HepG2 (cell line): ENCODE data around the gene MATN1. TPM values are rescaled to one million over a fixed set of nuclear protein-coding genes. Genes with fewer than 3 reads are reported as not detected.
A peak's percentile ranks its signal among the peaks of the same experiment; 100 is the strongest.

ENCODE experiments used
- ATAC-seq: fragments of 200-7000 bp; cut with Tn5 transposase; 3 replicates; pipeline ENCODE4 v1.9.1; 2020; ENCODE audit warnings: mild to moderate bottlenecking, moderate library complexity
- BruUV-seq: library from RNA; stranded (reverse); fragments of 400-500 nt; replicated peaks from 2 replicates; lab custom pipeline; 2021; lab: Mats Ljungman, UMichigan
- CTCF ChIA-PET: fragments of 300-600 bp; formaldehyde crosslinking; extraction: SDS; loops from one replicate; lab custom pipeline; 2021; ENCODE audit warnings: low total read pairs, inconsistent platforms, low intra/inter-chr PET ratio; lab: Yijun Ruan, JAX
- POLR2A ChIA-PET: fragments of 350-600 bp; sonication (Branson Sonifier 250); formaldehyde crosslinking; loops from one replicate; lab custom pipeline; 2020; ENCODE audit warnings: antibody characterized with exemption, inconsistent platforms; lab: Yijun Ruan, JAX
- DNase-seq: peaks from one replicate; pipeline ENCODE4 v3.0.0-alpha.2; 2015; ENCODE audit warnings: low spot score
- FAIRE-seq: peaks from 3 replicates; lab custom pipeline; 2011; peaks lifted over from hg19 to GRCh38; lab: Jason Lieb, UNC
- H2AFZ ChIP-seq: one replicate; pipeline ENCODE4 v1.6.1; 2011; ENCODE audit warnings: low read length, inconsistent platforms
- H3K27ac ChIP-seq: fragments of 300-600 bp; 3 replicates; pipeline ENCODE4 v1.8.0; 2011; ENCODE audit warnings: mixed run types, mild to moderate bottlenecking, mixed read lengths, low read length, inconsistent platforms; ENCODE audit not compliant: insufficient read depth; ENCODE audit errors: extremely low read length
- H3K27me3 ChIP-seq, 2 experiments: fragments of 200-600 bp in 1 of 2; 2 replicates in 1 of 2; 3 replicates in 1 of 2; pipeline versions ENCODE4 v1.6.0 to v1.8.0; 2011; ENCODE audit warnings: low read length in 2 of 2, mild to moderate bottlenecking in 2 of 2, moderate library complexity in 2 of 2, inconsistent platforms in 1 of 2; ENCODE audit not compliant: insufficient read depth in 2 of 2, control insufficient read depth in 1 of 2
- H3K36me3 ChIP-seq, 2 experiments: fragments of 200-600 bp in 1 of 2; replicated peaks in 1 of 2; 2 replicates in 1 of 2; 3 replicates in 1 of 2; pipeline versions ENCODE4 v1.5.1 to v1.8.0; 2011; ENCODE audit warnings: low read length in 2 of 2, inconsistent platforms in 1 of 2; ENCODE audit not compliant: insufficient read depth in 2 of 2, control insufficient read depth in 1 of 2
- H3K4me1 ChIP-seq: 2 replicates; pipeline ENCODE4 v1.5.1; 2012; ENCODE audit warnings: low read length, inconsistent platforms; ENCODE audit not compliant: insufficient read depth
- H3K4me2 ChIP-seq: 2 replicates; pipeline ENCODE4 v1.6.0; 2011; ENCODE audit warnings: low read depth, low read length, inconsistent platforms
- H3K4me3 ChIP-seq, 3 experiments: fragments of 200-600 bp in 1 of 3; sonication (generic), shearing (Covaris generic) in 1 of 3; replicated peaks in 1 of 3; 2 replicates each; pipeline ENCODE4 v1.5.1; 2011 to 2016; ENCODE audit warnings: low read length in 3 of 3, inconsistent platforms in 2 of 3, low read depth in 2 of 3, mild to moderate bottlenecking in 2 of 3, control low read depth in 1 of 3, mixed read lengths in 1 of 3; ENCODE audit not compliant: insufficient read depth in 1 of 3
- H3K79me2 ChIP-seq: one replicate; pipeline ENCODE4 v1.6.1; 2011; ENCODE audit warnings: low read length, inconsistent platforms; ENCODE audit not compliant: insufficient read depth
- H3K9ac ChIP-seq: 2 replicates; pipeline ENCODE4 v1.6.0; 2011; ENCODE audit warnings: mild to moderate bottlenecking, low read depth, low read length, inconsistent platforms; ENCODE audit not compliant: insufficient read depth
- H3K9me3 ChIP-seq: 2 replicates; pipeline ENCODE4 v1.5.1; 2012; ENCODE audit warnings: mild to moderate bottlenecking, low read length
- H4K20me1 ChIP-seq: 2 replicates; pipeline ENCODE4 v1.6.0; 2011; ENCODE audit warnings: inconsistent platforms, mild to moderate bottlenecking, low read length, moderate library complexity; ENCODE audit not compliant: insufficient read depth
- ARID3A ChIP-seq: IDR thresholded peaks from 2 replicates; pipeline ENCODE4 v1.6.1; 2012; ENCODE audit warnings: low read depth, low read length, improper control_type of control experiment
- CREB3 ChIP-seq: sonication (generic); formaldehyde crosslinking; IDR thresholded peaks from 2 replicates; pipeline ENCODE4 v1.5.0; 2020; ENCODE audit warnings: missing genetic modification reagents
- GABPB1 ChIP-seq: IDR thresholded peaks from 2 replicates; pipeline ENCODE4 v1.6.1; 2016; ENCODE audit warnings: mild to moderate bottlenecking, missing genetic modification reagents, moderate library complexity, missing compliant biosample characterization
- LRRFIP1 ChIP-seq: sonication (generic); formaldehyde crosslinking; conservative IDR thresholded peaks from 2 replicates; pipeline ENCODE4 v1.4.0; 2020; ENCODE audit warnings: missing genetic modification reagents
- NFIB ChIP-seq: sonication (generic); formaldehyde crosslinking; IDR thresholded peaks from 2 replicates; pipeline ENCODE4 v1.9.0; 2021; ENCODE audit warnings: missing genetic modification reagents, mild to moderate bottlenecking, borderline replicate concordance
- NFKBIZ ChIP-seq: IDR thresholded peaks from 2 replicates; pipeline ENCODE4 v1.6.1; 2018; ENCODE audit warnings: missing genetic modification reagents, missing compliant biosample characterization
- TFAP4 ChIP-seq: sonication (generic); IDR thresholded peaks from 2 replicates; pipeline ENCODE4 v1.6.1; 2016; ENCODE audit warnings: low read depth, borderline replicate concordance
- ZBTB43 ChIP-seq: sonication (generic); formaldehyde crosslinking; conservative IDR thresholded peaks from 2 replicates; pipeline ENCODE4 v1.4.0; 2020; ENCODE audit warnings: missing genetic modification reagents
- ZNF468 ChIP-seq: sonication (generic); formaldehyde crosslinking; IDR thresholded peaks from 2 replicates; pipeline ENCODE4 v1.8.0; 2022; ENCODE audit warnings: mild to moderate bottlenecking, moderate library complexity, missing genetic modification reagents
- ZSCAN25 ChIP-seq: sonication (generic); formaldehyde crosslinking; IDR thresholded peaks from 2 replicates; pipeline ENCODE4 v1.8.0; 2022; ENCODE audit warnings: mild to moderate bottlenecking, missing genetic modification reagents
- WGBS: methylation state at CpG from one replicate; pipeline ENCODE4 v1.1.6; 2017; ENCODE audit warnings: low lambda C conversion rate; 5-methylcytosine and 5-hydroxymethylcytosine counted together
- in situ Hi-C: cut with HindIII; loops from 2 replicates; pipeline ENCODE4 v1.10.0; 2017; ENCODE audit warnings: low pct_unique_long_range_greater_than_20kb; ENCODE audit not compliant: extremely low pct_ligation_motif_present
- intact Hi-C: fragments of 100-400 bp; cut with micrococcal nuclease; formaldehyde crosslinking; loops from one replicate; pipeline ENCODE4 v1.10.0; 2022; ENCODE audit not compliant: unreplicated experiment
- polyA plus RNA-seq, 8 experiments: library from polyadenylated mRNA; depleted of rRNA in 3 of 8; stranded (reverse) in 7 of 8; unstranded in 1 of 8; fragments of >200 nt; fragmentation: Illumina TruSeq in 4 of 8; extraction: Trizol in 4 of 8; gene quantifications; 2 replicates each; pipeline versions ENCODE4 v1.2.1 to v1.2.3, GENCODE V29; 2011 to 2016; ENCODE audit warnings: low read depth in 4 of 8, missing spikeins in 1 of 8, mixed read lengths in 1 of 8; ENCODE audit not compliant: insufficient read depth in 1 of 8
- total RNA-seq, 5 experiments: library from RNA; depleted of rRNA; stranded (reverse); fragments of >200 nt; fragmentation: Illumina TruSeq; extraction: Trizol; gene quantifications; 2 replicates each; pipeline ENCODE4 v1.2.3, GENCODE V29; 2016; ENCODE audit warnings: low read depth in 1 of 5

MATN1 gene
- total and polyA plus RNA-seq, 2 of the 13 experiments (the other 11 are each of a cell fraction or from before 2014, with no cell fraction given): 0.04 to 0.05 TPM

- TF ChIP-seq ZSCAN25: peak; percentile 91
- TF ChIP-seq GABPB1 (CRISPR knock-in tag): 0 out of 2 replicates have a peak, but pooled peaks have one; percentile 31
- no peak for TF ChIP-seq ZBTB43 (CRISPR knock-in tag)
- TF ChIP-seq TFAP4: peak; percentile 21; the same call in 1 of the 2 replicates
- TF ChIP-seq, all 625 proteins: peak for 19
These were observed 38.2 kb downstream of the MATN1 start (continued) for GRCh38 chr1:30684881-30685795.

- intact Hi-C loops (no loop called here), in situ Hi-C loops (loop anchor here (25.0 kb wide), 1 partner anchor 1347 kb away; no protein-coding TSS in a partner anchor)
- FAIRE-seq: no peak
- Histone ChIP-seq H3K4me2 (no peak overlapping the region), H3K9me3 (no peaks in the 10 kb centered on the region), H3K27me3 (peaks cover 1 to 2% of the 10 kb centered on the region in 2 experiments; a peak in 2 of 5 replicates), H2AFZ (no peak overlapping the region), H3K27ac (no peak overlapping the region), H3K4me3 (no peak overlapping the region), H3K4me1 (peaks cover 6% of the 10 kb centered on the region; the same call in 1 of the 2 replicates), H3K36me3 (no peaks in the 10 kb centered on the region), H4K20me1 (no peaks in the 10 kb centered on the region), H3K9ac (no peak overlapping the region), H3K79me2 (no peaks in the 10 kb centered on the region)
- BruUV-seq: no TSS peak
- CTCF ChIA-PET: no interaction called here
- ATAC-seq: no peak
- DNase-seq: no peak
- POLR2A ChIA-PET: no interaction called here
- WGBS: 67% methylated on average over 4 of the region's 4 CpGs
- TF ChIP-seq NFKBIZ (CRISPR knock-in tag) (no peak), LRRFIP1 (CRISPR knock-in tag) (no peak), NFIB (CRISPR knock-in tag) (no peak), ZNF468 (CRISPR knock-in tag) (no peak), CREB3 (CRISPR knock-in tag) (no peak), ARID3A (no peak)
These were observed 39.1 kb downstream of the MATN1 start for GRCh38 chr1:30684259-30684658.
